GM19397 (cell line): ENCODE measurements around the gene SKOR2.
"Not testable (repeated sequence)": the region's sequence is repeated elsewhere in the genome, so short reads cannot be mapped to it uniquely, and the experiment has no call there.

Experiments
- ATAC-seq: cut with Tn5 transposase; IDR thresholded peaks from one replicate; pipeline ENCODE4 v1.9.1; 2021; ENCODE audit warnings: mild to moderate bottlenecking, moderate library complexity; ENCODE audit not compliant: unreplicated experiment

Gene SKOR2

GRCh38 chr18:47203626-47204464 lies 47.6 kb downstream of the SKOR2 start:
- ATAC-seq = no peak

- not testable (repeated sequence) for ATAC-seq
Measured at GRCh38 chr18:47195961-47196360, 55.5 kb downstream of the SKOR2 start.

- ATAC-seq = no peak
Measured at GRCh38 chr18:47191961-47192360, 59.5 kb downstream of the SKOR2 start.

GRCh38 chr18:47187721-47188120 lies 63.7 kb downstream of the SKOR2 start:
- no peak for ATAC-seq

DNA sequence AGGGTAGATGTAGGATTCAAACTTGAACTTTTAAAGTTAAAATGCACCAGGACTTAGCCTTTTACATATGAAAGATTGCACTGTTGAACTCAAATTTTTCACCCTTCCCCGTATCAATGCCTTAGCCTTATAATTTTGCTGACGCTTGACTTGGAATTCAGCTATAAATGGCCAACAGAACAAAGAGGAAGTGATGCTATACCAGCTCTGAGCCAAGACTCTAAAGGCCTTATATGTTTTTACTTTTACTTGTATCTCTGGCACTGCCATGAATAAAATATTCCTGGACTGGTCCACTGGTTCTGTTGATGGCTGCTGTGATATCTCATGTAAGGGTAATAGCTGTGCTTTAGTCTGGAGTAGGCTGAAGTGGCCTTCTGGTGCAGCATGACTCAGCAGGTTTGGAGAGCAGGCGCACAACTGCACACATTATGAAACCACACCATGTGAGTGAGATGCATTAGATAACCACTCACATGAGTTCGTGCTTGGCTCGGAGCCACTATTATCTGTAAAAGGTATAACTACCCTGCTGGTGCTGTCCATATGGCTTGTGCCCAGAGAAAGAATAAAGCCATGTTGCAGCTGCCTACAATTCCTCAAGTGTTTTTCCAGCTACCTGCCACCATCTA lies 66.9 kb downstream of the SKOR2 start:
- ATAC-seq = no peak

DNA sequence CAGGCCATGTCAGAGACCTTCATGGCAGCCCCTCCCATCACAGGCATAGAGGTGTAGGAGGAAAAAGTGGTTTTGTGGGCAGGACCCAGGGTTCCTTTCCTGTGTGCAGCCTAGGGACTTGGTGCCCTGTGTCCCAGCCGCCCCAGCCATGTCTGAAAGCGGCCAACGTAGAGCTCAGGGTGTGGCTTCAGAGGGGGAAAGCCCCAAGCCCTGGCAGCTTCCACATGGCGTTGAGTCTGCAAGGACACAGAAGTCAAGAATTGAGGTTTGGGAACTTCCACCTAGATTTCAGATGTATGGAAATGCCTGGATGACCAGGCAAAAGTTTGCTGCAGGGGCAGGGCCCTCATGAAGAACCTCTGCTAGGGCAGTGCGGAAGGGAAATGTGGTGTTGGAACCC lies 69.3 kb downstream of the SKOR2 start:
- not testable (repeated sequence) for ATAC-seq

- no peak for ATAC-seq
Measured at GRCh38 chr18:47180765-47181164, 70.7 kb downstream of the SKOR2 start.

GRCh38 chr18:47179520-47179919 lies 71.9 kb downstream of the SKOR2 start:
- no peak for ATAC-seq

DNA sequence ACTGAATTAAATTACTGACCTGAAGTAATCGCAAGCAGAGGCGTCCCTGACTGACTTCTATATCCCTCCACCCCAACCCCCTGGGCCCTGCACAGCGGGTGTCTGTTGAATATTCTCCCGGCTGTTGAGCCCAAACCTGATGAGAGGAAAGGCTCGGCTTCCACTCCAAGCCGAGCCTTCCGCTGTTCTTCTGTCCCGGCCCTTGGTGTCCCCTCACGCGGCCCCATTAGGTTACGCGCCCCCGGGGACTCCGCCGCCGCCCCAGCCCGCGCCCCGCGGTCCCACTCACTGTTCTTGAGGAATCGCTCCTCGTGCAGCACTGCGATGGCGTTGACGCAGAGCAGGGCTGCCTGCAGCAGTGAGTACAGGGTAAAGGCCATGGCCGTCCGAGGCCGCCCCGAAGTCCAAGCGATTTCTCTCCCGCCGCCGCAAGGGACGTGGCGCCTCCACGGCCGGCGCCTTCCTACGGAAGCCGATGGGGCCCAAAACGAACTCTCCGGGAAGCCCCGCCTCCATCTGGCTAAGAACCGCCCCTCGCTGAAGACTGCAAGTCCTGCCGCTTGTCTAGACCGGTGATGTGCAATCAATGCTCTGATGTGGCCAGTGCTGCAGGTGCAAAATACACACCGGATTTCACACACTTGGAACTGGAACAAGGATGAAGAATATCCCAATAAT lies 75.4 kb downstream of the SKOR2 start, which contains the start of gene IER3IP1:
Gene IER3IP1 (minus strand): TSS at position 467 of the 678 bp plus-strand sequence. CDS start 87 bp downstream, at position 380.
- peak; percentile 88 for ATAC-seq

GRCh38 chr18:47175283-47175897 lies 76.1 kb downstream of the SKOR2 start:
- ATAC-seq = no peak

GRCh38 chr18:47174545-47175116 lies 76.8 kb downstream of the SKOR2 start:
- no peak for ATAC-seq

- no peak for ATAC-seq
Measured at GRCh38 chr18:47172476-47172875, 79.0 kb downstream of the SKOR2 start.

GRCh38 chr18:47168913-47169312 lies 82.5 kb downstream of the SKOR2 start:
- no peak for ATAC-seq

DNA sequence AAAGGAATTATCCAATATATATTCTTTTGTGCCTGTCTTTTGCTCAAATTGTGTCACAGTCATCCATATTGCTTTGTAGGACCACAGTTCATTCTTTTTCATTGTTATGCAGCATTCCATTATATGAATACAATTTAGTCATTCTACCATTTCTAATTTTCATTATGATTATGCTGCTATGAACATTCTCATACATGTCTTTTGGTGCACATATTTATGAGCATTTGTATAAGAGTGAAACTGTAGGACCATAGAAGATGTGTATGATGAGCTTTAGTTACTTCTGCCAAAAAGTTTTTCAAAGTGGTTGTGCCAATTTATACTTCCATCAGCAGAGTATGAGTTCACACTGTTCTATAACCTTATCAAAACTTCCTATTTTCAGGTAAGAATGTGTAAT lies 83.0 kb downstream of the SKOR2 start:
- ATAC-seq = no peak

- ATAC-seq = no peak
Measured at GRCh38 chr18:47166294-47166693, 85.2 kb downstream of the SKOR2 start.

DNA sequence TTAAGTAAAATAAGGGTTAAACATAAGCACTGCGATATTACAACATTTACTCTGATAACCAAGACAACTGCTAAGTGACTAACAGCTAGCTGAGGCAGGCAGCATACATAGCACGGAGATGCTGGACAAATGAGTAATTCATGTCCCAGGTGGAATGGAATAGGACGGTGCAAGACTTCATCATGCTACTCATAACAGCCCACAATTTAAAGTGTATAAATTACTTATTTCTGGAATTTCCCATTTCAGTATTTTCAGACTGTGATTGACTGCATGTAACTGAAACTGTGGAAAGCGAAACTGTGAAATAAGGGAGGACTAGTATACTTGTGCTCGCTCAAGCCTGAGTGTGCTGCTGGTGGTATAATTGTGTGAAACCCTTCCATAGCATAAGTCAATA lies 88.2 kb downstream of the SKOR2 start:
- peak; percentile 83 for ATAC-seq

GRCh38 chr18:47160256-47160655 lies 91.2 kb downstream of the SKOR2 start:
- no peak for ATAC-seq

GRCh38 chr18:47158404-47158803 lies 93.1 kb downstream of the SKOR2 start:
- ATAC-seq = not testable (repeated sequence)
